IPS DF 6.9 (cell line): ENCODE data around the gene THEM5.
"Not testable (repeated sequence)": the region's sequence is repeated elsewhere in the genome, so short reads cannot be mapped to it uniquely, and the experiment has no call there.

Experiments
- DNase-seq: peaks from one replicate; pipeline ENCODE4 v3.0.0-alpha.2; 2013; ENCODE audit warnings: low read depth, low spot score
- H3K27ac ChIP-seq: one replicate; pipeline ENCODE4 v1.5.1; 2013; ENCODE audit warnings: low read length, control low read depth
- H3K27me3 ChIP-seq: 2 replicates; pipeline ENCODE4 v1.6.1; 2013; ENCODE audit warnings: mild to moderate bottlenecking, low read length; ENCODE audit not compliant: control insufficient read depth, insufficient read depth
- H3K36me3 ChIP-seq: 2 replicates; pipeline ENCODE4 v1.6.1; 2013; ENCODE audit warnings: low read length; ENCODE audit not compliant: control insufficient read depth, insufficient read depth
- H3K4me1 ChIP-seq: 2 replicates; pipeline ENCODE4 v1.6.1; 2013; ENCODE audit warnings: low read length; ENCODE audit not compliant: control insufficient read depth, insufficient read depth
- H3K4me3 ChIP-seq: 2 replicates; pipeline ENCODE4 v1.5.1; 2013; ENCODE audit warnings: mild to moderate bottlenecking, low read length
- H3K9me3 ChIP-seq: 2 replicates; pipeline ENCODE4 v1.6.1; 2013; ENCODE audit warnings: low read length, inconsistent platforms; ENCODE audit not compliant: control insufficient read depth, insufficient read depth
- WGBS: extraction: QIAGEN DNeasy Blood & Tissue Kit; methylation state at CpG from one replicate; pipeline ENCODE4 v1.1.7; 2013; ENCODE audit warnings: mixed read lengths, missing lambda C conversion rate; ENCODE audit not compliant: insufficient read length, insufficient coverage; 5-methylcytosine and 5-hydroxymethylcytosine counted together

Gene THEM5

GRCh38 chr1:151885479-151885878, 32.0 kb upstream of the THEM5 start:
- Histone ChIP-seq H3K36me3 (no peaks in the 10 kb centered on the region), H3K4me1 (no peaks in the 10 kb centered on the region), H3K9me3 (no peaks in the 10 kb centered on the region), H3K4me3 (no peak overlapping the region), H3K27me3 (no peaks in the 10 kb centered on the region), H3K27ac (no peak overlapping the region)
- no CpG with 5 or more reads among the region's 1 CpG for WGBS
- no peak for DNase-seq

- not testable (repeated sequence) for H3K27ac ChIP-seq, H3K4me1 ChIP-seq, DNase-seq, H3K9me3 ChIP-seq, H3K36me3 ChIP-seq, H3K27me3 ChIP-seq, H3K4me3 ChIP-seq
- no CpG with 5 or more reads among the region's 5 CpGs for WGBS
These were observed 31.4 kb upstream of the THEM5 start for GRCh38 chr1:151884879-151885278.

- not testable (repeated sequence) for DNase-seq, H3K9me3 ChIP-seq, H3K4me3 ChIP-seq, H3K27ac ChIP-seq, H3K36me3 ChIP-seq, H3K4me1 ChIP-seq, H3K27me3 ChIP-seq
- WGBS: no CpG with 5 or more reads among the region's 3 CpGs
These were observed 30.9 kb upstream of the THEM5 start for GRCh38 chr1:151884445-151884844.

- H3K4me3 ChIP-seq, DNase-seq, H3K36me3 ChIP-seq, H3K4me1 ChIP-seq, H3K27me3 ChIP-seq, H3K27ac ChIP-seq, H3K9me3 ChIP-seq: not testable (repeated sequence)
- WGBS: no CpG with 5 or more reads among the region's 4 CpGs
These were observed 30.4 kb upstream of the THEM5 start for GRCh38 chr1:151883898-151884297.

- not testable (repeated sequence) for H3K27me3 ChIP-seq, H3K4me1 ChIP-seq, H3K4me3 ChIP-seq, H3K27ac ChIP-seq, H3K9me3 ChIP-seq, DNase-seq, H3K36me3 ChIP-seq
- no CpG with 5 or more reads among the region's 5 CpGs for WGBS
These were observed 29.4 kb upstream of the THEM5 start for GRCh38 chr1:151882918-151883317.

GRCh38 chr1:151882466-151882865, 29.0 kb upstream of the THEM5 start:
- H3K4me3 ChIP-seq: no peak overlapping the region
- no peak for DNase-seq

GRCh38 chr1:151881479-151881878, 28.0 kb upstream of the THEM5 start:
- DNase-seq: no peak
- Histone ChIP-seq H3K9me3 (no peaks in the 10 kb centered on the region), H3K36me3 (no peaks in the 10 kb centered on the region), H3K27me3 (no peaks in the 10 kb centered on the region), H3K4me3 (no peak overlapping the region), H3K4me1 (no peaks in the 10 kb centered on the region), H3K27ac (no peak overlapping the region)
- WGBS: no CpG with 5 or more reads among the region's 2 CpGs

More at GRCh38 chr1:151882466-151882865, 29.0 kb upstream of the THEM5 start:
- H3K27me3 ChIP-seq: no peaks in the 10 kb centered on the region
- H3K27ac ChIP-seq: no peak overlapping the region
- H3K36me3 ChIP-seq: no peaks in the 10 kb centered on the region
- no peaks in the 10 kb centered on the region for H3K9me3 ChIP-seq
- WGBS: no CpG with 5 or more reads among the region's 2 CpGs
- no peaks in the 10 kb centered on the region for H3K4me1 ChIP-seq

GRCh38 chr1:151875419-151876097, 22.0 kb upstream of the THEM5 start:
- DNase-seq: no peak
- Histone ChIP-seq H3K4me1 (no peaks in the 10 kb centered on the region), H3K27ac (no peak overlapping the region), H3K4me3 (no peak overlapping the region), H3K9me3 (no peaks in the 10 kb centered on the region), H3K27me3 (no peaks in the 10 kb centered on the region), H3K36me3 (no peaks in the 10 kb centered on the region)
- no CpG with 5 or more reads among the region's 1 CpG for WGBS

- not testable (repeated sequence) for H3K4me3 ChIP-seq, H3K36me3 ChIP-seq, H3K4me1 ChIP-seq, H3K9me3 ChIP-seq, H3K27me3 ChIP-seq, H3K27ac ChIP-seq, DNase-seq
- no CpG with 5 or more reads among the region's 9 CpGs for WGBS
These were observed 19.3 kb upstream of the THEM5 start for GRCh38 chr1:151872776-151873175.

- no peak for DNase-seq
- Histone ChIP-seq H3K9me3 (no peaks in the 10 kb centered on the region), H3K27ac (no peak overlapping the region), H3K27me3 (no peaks in the 10 kb centered on the region), H3K4me1 (no peaks in the 10 kb centered on the region), H3K4me3 (no peak overlapping the region), H3K36me3 (no peaks in the 10 kb centered on the region)
- no CpG with 5 or more reads among the region's 5 CpGs for WGBS
These were observed 17.9 kb upstream of the THEM5 start for GRCh38 chr1:151871284-151872030.

- Histone ChIP-seq H3K27ac (no peak overlapping the region), H3K9me3 (no peaks in the 10 kb centered on the region), H3K27me3 (no peaks in the 10 kb centered on the region; the same call in 1 of the 2 replicates), H3K36me3 (no peaks in the 10 kb centered on the region), H3K4me3 (no peak overlapping the region), H3K4me1 (no peaks in the 10 kb centered on the region)
- no peak for DNase-seq
- WGBS: no CpG with 5 or more reads among the region's 3 CpGs
These were observed 15.0 kb upstream of the THEM5 start for GRCh38 chr1:151868486-151868885.
